ENCODE data around the gene UGT1A8. TPM values are rescaled to one million over a fixed set of nuclear protein-coding genes. Genes with fewer than 3 reads are reported as not detected.

Gene UGT1A8
- total RNA-seq, 1 donor from 2014 or later = not detected

GRCh38 chr2:233817995-233818638, 200.7 kb downstream of the UGT1A8 start:
- DNase-seq (ENCODE audit: low read depth, low spot score) = no peak

- no peak for DNase-seq (ENCODE audit: low read depth, low spot score)
These were observed 201.5 kb downstream of the UGT1A8 start for GRCh38 chr2:233818639-233819621.

DNA sequence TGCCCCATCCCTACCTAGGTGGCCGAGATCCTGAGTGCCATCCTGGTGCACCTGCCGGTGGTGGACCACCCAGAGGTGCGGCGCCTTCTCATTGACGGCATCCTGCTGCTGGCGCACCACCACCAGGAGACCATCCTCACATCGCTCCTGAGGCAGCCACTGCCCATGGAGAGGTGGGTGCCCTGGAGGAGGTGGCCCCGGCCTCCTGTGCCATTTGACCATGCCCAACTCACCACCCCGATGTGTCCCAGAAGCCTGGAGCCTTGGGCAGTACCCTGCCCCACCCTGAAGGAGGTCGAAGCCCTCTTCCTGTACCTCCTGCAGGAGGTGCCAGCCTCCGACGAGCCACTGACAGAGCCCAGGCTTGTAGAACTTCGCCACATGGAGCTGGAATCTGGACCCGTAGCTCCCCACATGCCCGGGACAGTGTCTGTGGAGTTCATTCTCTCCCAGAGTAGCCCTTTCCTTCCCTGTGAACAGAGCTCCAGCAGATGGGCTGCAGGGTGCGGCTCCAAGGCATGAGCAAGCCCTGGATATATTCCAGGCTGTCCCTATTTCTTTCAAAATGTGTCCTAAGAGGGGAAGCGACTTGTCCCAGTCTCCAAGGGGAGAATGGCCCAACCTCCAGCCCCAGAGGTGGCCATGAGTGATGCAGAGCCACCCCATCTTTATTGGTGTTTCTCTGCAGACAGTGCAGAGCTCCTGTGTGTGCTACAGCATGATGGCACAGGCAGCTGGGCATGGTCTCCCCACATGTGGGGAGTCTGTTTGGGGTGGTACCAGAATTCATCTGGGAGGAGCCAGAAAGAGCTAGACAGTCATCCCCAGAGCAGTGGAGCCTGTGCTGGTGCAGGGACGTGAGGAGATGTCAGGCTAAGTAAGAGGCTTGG, 202.7 kb downstream of the UGT1A8 start:
- no peak for DNase-seq (ENCODE audit: low read depth, low spot score)

DNA sequence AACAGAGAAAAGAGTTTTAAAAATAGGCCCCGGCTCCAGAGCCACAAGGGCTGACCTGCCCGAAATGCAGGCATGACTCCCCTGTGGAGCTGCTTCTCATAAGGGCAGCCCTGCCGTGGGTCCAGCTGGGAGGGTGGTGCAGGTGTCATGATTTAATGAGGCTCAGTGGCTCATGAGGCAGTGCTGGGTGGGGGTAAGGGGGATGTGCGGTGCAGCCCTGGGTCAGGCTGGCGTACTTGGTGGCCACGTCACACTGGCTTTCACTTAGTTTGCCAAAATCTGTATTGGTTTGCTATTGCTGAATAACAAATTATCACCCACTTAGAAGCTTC, 203.3 kb downstream of the UGT1A8 start:
- no peak for DNase-seq (ENCODE audit: low read depth, low spot score)

DNA sequence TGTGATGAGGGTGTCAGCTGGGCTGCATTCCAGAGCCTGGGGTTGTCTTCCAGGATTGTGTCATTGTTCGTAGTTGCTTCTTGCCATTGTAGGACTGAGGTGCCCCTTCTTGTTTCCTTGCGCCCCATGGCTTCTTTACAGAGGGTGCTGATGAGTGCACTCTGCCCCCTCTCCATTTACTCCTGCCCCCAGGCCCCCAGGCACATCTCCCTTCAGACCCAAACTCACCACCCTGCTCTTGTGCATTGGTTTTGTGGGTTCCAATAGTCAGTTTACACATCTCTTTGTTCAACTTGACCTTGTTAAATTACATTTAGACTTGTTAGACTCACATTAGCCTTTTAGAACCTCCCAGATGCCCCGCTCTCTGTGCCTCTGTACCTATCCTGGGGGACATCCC, 203.8 kb downstream of the UGT1A8 start:
- DNase-seq (ENCODE audit: low read depth, low spot score) = no peak

DNA sequence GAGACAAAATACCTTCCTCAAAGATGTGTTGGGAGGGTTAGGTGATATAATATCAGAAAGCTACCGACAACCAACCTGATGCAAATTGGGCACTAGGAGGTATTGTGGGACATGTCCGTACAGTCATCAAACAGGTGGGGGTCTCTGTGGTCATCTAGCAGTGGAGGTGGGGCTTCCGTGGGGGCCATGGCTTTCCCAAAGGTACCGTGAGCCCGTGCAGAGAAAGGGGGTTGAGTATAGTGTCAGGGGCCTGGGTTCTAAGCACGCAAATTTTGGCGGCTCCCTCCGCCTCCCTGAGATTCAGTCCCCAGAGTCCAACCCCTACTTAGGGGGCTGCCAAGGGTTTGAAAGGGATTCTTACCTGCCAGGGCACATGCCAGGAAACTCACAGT, 204.3 kb downstream of the UGT1A8 start:
- no peak for DNase-seq (ENCODE audit: low read depth, low spot score)

- DNase-seq (ENCODE audit: low read depth, low spot score) = no peak
These were observed 204.8 kb downstream of the UGT1A8 start for GRCh38 chr2:233822101-233822771.

Other genes starting within 250 kb of the UGT1A8 start
- 21.7 and 22.5 TPM in 2 replicates for gene USP40, start 50.9 kb upstream of the UGT1A8 start, total RNA-seq
- gene UGT1A10, start 18.8 kb downstream of the UGT1A8 start, total RNA-seq = not detected in 2 replicates
- not detected in 2 replicates for gene UGT1A9, start 54.3 kb downstream of the UGT1A8 start, total RNA-seq
- not detected in 2 replicates for gene UGT1A7, start 64.3 kb downstream of the UGT1A8 start, total RNA-seq
- gene UGT1A6, start 75.3 kb downstream of the UGT1A8 start, total RNA-seq = not detected in 2 replicates
- not detected in 2 replicates for gene UGT1A5, start 95.3 kb downstream of the UGT1A8 start, total RNA-seq
- gene UGT1A4, start 101.1 kb downstream of the UGT1A8 start, total RNA-seq = not detected in 2 replicates
- gene UGT1A3, start 111.4 kb downstream of the UGT1A8 start, total RNA-seq = not detected in 2 replicates
- gene UGT1A1, start 142.6 kb downstream of the UGT1A8 start, total RNA-seq = not detected in 2 replicates
- gene MROH2A, start 160.7 kb downstream of the UGT1A8 start, total RNA-seq = not detected in 2 replicates
- 13.1 and 30.9 TPM in 2 replicates for gene HJURP, start 236.9 kb downstream of the UGT1A8 start, total RNA-seq

Data from pulmonary artery endothelial cell (primary cell).